Mesothelial cell of epicardium (in vitro differentiated cells): Measurements from ENCODE around the gene PIGU. TPM values are rescaled to one million over a fixed set of nuclear protein-coding genes. Genes with fewer than 3 reads are reported as not detected.

Experiments
- DNase-seq, 2 experiments: peaks; one replicate each; pipeline ENCODE4 v3.0.0; 2021; ENCODE audit warnings: low spot score in 2 of 2; ENCODE audit not compliant: unreplicated experiment in 2 of 2
- H3K27ac Mint-ChIP-seq: 2 replicates; pipeline ENCODE4 v1.8.0; 2021; ENCODE audit warnings: mixed read lengths
- H3K27me3 Mint-ChIP-seq: 2 replicates; pipeline ENCODE4 v1.8.0; 2021; ENCODE audit warnings: low read depth, mixed read lengths
- H3K36me3 Mint-ChIP-seq: 2 replicates; pipeline ENCODE4 v1.8.0; 2021; ENCODE audit warnings: mixed read lengths
- H3K4me1 Mint-ChIP-seq: 2 replicates; pipeline ENCODE4 v1.8.0; 2021; ENCODE audit warnings: mixed read lengths
- H3K4me3 Mint-ChIP-seq: 2 replicates; pipeline ENCODE4 v1.8.0; 2021; ENCODE audit warnings: mild to moderate bottlenecking, moderate library complexity, mixed read lengths
- H3K9me3 Mint-ChIP-seq: 2 replicates; pipeline ENCODE4 v1.8.0; 2021; ENCODE audit warnings: mixed read lengths
- total RNA-seq: library from RNA; stranded (reverse); gene quantifications from 3 replicates; pipeline ENCODE4 v1.2.1, GENCODE V29; 2021
- TF ChIP-seq, protein P1 (sequence below): fragments of 200-600 bp; sonication (generic); IDR thresholded peaks from one replicate; pipeline ENCODE4 v1.5.0; 2021; ENCODE audit warnings: antibody characterized with exemption; ENCODE audit not compliant: unreplicated experiment

The PIGU gene
- total RNA-seq, 1 donor from 2014 or later = 32.6 TPM

- H3K27ac Mint-ChIP-seq = peak overlapping the region; percentile 37
These were observed 37.1 kb downstream of the PIGU start for GRCh38 chr20:34639755-34640222.

GRCh38 chr20:34638532-34638931 is 38.4 kb downstream of the PIGU start:
- Mint-ChIP-seq H3K36me3 (peaks cover 15% of the 10 kb centered on the region), H3K4me3 (no peak overlapping the region), H3K9me3 (no peaks in the 10 kb centered on the region), H3K27ac (no peak overlapping the region), H3K27me3 (no peaks in the 10 kb centered on the region), H3K4me1 (no peaks in the 10 kb centered on the region)
- TF ChIP-seq, protein P1, sequence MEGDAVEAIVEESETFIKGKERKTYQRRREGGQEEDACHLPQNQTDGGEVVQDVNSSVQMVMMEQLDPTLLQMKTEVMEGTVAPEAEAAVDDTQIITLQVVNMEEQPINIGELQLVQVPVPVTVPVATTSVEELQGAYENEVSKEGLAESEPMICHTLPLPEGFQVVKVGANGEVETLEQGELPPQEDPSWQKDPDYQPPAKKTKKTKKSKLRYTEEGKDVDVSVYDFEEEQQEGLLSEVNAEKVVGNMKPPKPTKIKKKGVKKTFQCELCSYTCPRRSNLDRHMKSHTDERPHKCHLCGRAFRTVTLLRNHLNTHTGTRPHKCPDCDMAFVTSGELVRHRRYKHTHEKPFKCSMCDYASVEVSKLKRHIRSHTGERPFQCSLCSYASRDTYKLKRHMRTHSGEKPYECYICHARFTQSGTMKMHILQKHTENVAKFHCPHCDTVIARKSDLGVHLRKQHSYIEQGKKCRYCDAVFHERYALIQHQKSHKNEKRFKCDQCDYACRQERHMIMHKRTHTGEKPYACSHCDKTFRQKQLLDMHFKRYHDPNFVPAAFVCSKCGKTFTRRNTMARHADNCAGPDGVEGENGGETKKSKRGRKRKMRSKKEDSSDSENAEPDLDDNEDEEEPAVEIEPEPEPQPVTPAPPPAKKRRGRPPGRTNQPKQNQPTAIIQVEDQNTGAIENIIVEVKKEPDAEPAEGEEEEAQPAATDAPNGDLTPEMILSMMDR = no peak
- no peak for DNase-seq

More at GRCh38 chr20:34639755-34640222, 37.1 kb downstream of the PIGU start:
- no peaks in the 10 kb centered on the region for H3K4me1 Mint-ChIP-seq
- TF ChIP-seq, protein P1 = no peak
- no peaks in the 10 kb centered on the region for H3K9me3 Mint-ChIP-seq
- no peaks in the 10 kb centered on the region for H3K27me3 Mint-ChIP-seq
- no peak overlapping the region for H3K4me3 Mint-ChIP-seq
- peaks cover 11% of the 10 kb centered on the region for H3K36me3 Mint-ChIP-seq
- DNase-seq = no peak

DNA sequence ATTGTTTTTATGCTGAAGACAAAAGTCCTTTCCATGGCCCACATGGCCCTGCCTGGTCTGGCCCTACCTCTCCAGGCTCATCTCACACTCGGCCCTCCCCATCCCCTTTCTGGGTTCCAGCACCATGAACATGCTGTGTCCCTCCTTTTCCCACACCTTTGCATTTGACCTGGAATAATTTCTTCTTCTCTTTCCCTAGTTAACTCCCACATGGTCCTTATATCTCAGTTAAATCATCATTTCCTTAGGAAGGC is 38.9 kb downstream of the PIGU start:
- H3K27ac Mint-ChIP-seq = no peak overlapping the region
- peaks cover 19% of the 10 kb centered on the region for H3K36me3 Mint-ChIP-seq
- no peaks in the 10 kb centered on the region for H3K4me1 Mint-ChIP-seq
- H3K9me3 Mint-ChIP-seq = no peaks in the 10 kb centered on the region
- no peaks in the 10 kb centered on the region for H3K27me3 Mint-ChIP-seq
- no peak for DNase-seq
- TF ChIP-seq, protein P1 = no peak
- no peak overlapping the region for H3K4me3 Mint-ChIP-seq

GRCh38 chr20:34637245-34638038 is 39.5 kb downstream of the PIGU start:
- TF ChIP-seq, protein P1 = no peak
- no peaks in the 10 kb centered on the region for H3K27me3 Mint-ChIP-seq
- H3K4me1 Mint-ChIP-seq = no peaks in the 10 kb centered on the region
- H3K36me3 Mint-ChIP-seq = peaks cover 24% of the 10 kb centered on the region
- no peak overlapping the region for H3K27ac Mint-ChIP-seq
- no peak overlapping the region for H3K4me3 Mint-ChIP-seq
- H3K9me3 Mint-ChIP-seq = no peaks in the 10 kb centered on the region
- no peak for DNase-seq

DNA sequence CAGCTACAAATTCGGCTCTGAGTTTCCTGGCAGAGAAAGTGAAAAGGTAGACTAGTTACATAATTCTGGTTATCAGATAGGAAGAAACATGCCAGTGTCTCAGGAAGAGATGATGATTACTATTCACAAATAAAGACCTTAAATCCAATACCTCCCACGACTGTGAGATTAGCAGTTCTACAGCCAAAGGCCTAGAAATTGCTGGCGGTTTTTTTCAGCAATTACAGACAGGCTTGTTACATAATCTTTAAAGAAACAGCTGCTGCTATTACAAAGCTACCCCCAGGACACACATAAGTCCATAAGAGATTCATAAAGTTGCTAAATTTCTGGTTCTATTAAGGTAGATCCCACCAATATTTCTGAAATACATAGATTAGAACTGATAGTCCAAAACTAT is 40.2 kb downstream of the PIGU start:
- peaks cover 24% of the 10 kb centered on the region for H3K36me3 Mint-ChIP-seq
- no peak overlapping the region for H3K4me3 Mint-ChIP-seq
- no peaks in the 10 kb centered on the region for H3K27me3 Mint-ChIP-seq
- TF ChIP-seq, protein P1 = no peak
- no peak overlapping the region for H3K27ac Mint-ChIP-seq
- H3K9me3 Mint-ChIP-seq = no peaks in the 10 kb centered on the region
- no peak for DNase-seq
- no peaks in the 10 kb centered on the region for H3K4me1 Mint-ChIP-seq

GRCh38 chr20:34634392-34634791 is 42.5 kb downstream of the PIGU start:
- Mint-ChIP-seq H3K36me3 (peaks cover 31% of the 10 kb centered on the region), H3K9me3 (no peaks in the 10 kb centered on the region), H3K4me1 (no peaks in the 10 kb centered on the region), H3K4me3 (no peak overlapping the region), H3K27ac (no peak overlapping the region), H3K27me3 (no peaks in the 10 kb centered on the region)
- TF ChIP-seq, protein P1 = no peak
- DNase-seq = no peak
